ENCODE data around the gene MOSPD3. TPM values are rescaled to one million over a fixed set of nuclear protein-coding genes. Genes with fewer than 3 reads are reported as not detected.

The MOSPD3 gene
- total RNA-seq, 2 experiments from 2014 or later = 14.4 to 19.9 TPM

GRCh38 chr7:100576384-100576993, 35.9 kb upstream of the MOSPD3 start:
- intact Hi-C loops (cut with DNase I, micrococcal nuclease) = no loop called here
- Mint-ChIP-seq H3K9me3 (ENCODE audit: low read depth) (no peaks in the 10 kb centered on the region), H3K36me3 (ENCODE audit: low read depth) (peaks cover 25% of the 10 kb centered on the region), H3K4me3 (no peak overlapping the region), H3K4me1 (peaks cover 10% of the 10 kb centered on the region), H3K27ac (no peak overlapping the region), H3K27me3 (no peaks in the 10 kb centered on the region)
- POLR2A ChIA-PET = no interaction called here
- CTCF ChIA-PET = no interaction called here
- ATAC-seq (no peak), DNase-seq (no peak)

- no peaks in the 10 kb centered on the region for H3K9me3 Mint-ChIP-seq (ENCODE audit: low read depth)
- H3K4me1 Mint-ChIP-seq = peaks cover 6% of the 10 kb centered on the region
- H3K27me3 Mint-ChIP-seq = no peaks in the 10 kb centered on the region
- no peak overlapping the region for H3K27ac Mint-ChIP-seq
- peaks cover 20% of the 10 kb centered on the region for H3K36me3 Mint-ChIP-seq (ENCODE audit: low read depth)
- CTCF ChIA-PET = interaction anchor here (0.8 kb wide), 1 partner anchor 95 kb away, joined by 3 read pairs; no protein-coding TSS in a partner anchor
- no peak overlapping the region for H3K4me3 Mint-ChIP-seq
- intact Hi-C loops (cut with DNase I, micrococcal nuclease) = no loop called here
- POLR2A ChIA-PET = no interaction called here
- no peak for DNase-seq
- ATAC-seq = no peak
Observed at GRCh38 chr7:100577103-100577502, 35.2 kb upstream of the MOSPD3 start.

GRCh38 chr7:100577507-100577906, 34.8 kb upstream of the MOSPD3 start:
- H3K27ac Mint-ChIP-seq = no peak overlapping the region
- H3K9me3 Mint-ChIP-seq (ENCODE audit: low read depth) = no peaks in the 10 kb centered on the region
- H3K27me3 Mint-ChIP-seq = no peaks in the 10 kb centered on the region
- peaks cover 9% of the 10 kb centered on the region for H3K4me1 Mint-ChIP-seq
- H3K4me3 Mint-ChIP-seq = no peak overlapping the region
- ATAC-seq (no peak), DNase-seq (no peak)
- intact Hi-C loops (cut with DNase I, micrococcal nuclease) = no loop called here
- peaks cover 21% of the 10 kb centered on the region for H3K36me3 Mint-ChIP-seq (ENCODE audit: low read depth)
- ChIA-PET CTCF (interaction anchor here (0.8 kb wide), 1 partner anchor 95 kb away, joined by 3 read pairs; no protein-coding TSS in a partner anchor), POLR2A (no interaction called here)

- Mint-ChIP-seq H3K36me3 (ENCODE audit: low read depth) (peaks cover 22% of the 10 kb centered on the region), H3K4me3 (no peak overlapping the region), H3K4me1 (peaks cover 18% of the 10 kb centered on the region), H3K27ac (no peak overlapping the region), H3K27me3 (no peaks in the 10 kb centered on the region), H3K9me3 (ENCODE audit: low read depth) (no peaks in the 10 kb centered on the region)
- DNase-seq = no peak
- CTCF ChIA-PET = no interaction called here
- POLR2A ChIA-PET = no interaction called here
- no peak for ATAC-seq
- intact Hi-C loops (cut with DNase I, micrococcal nuclease) = no loop called here
Observed at GRCh38 chr7:100578246-100579183, 33.8 kb upstream of the MOSPD3 start.

- no peaks in the 10 kb centered on the region for H3K27me3 Mint-ChIP-seq
- intact Hi-C loops (cut with DNase I, micrococcal nuclease) = loop anchor here in 1 of 2 experiments (5.0 kb wide), 1 partner anchor 47 kb away; no protein-coding TSS in a partner anchor
- H3K4me3 Mint-ChIP-seq = no peak overlapping the region
- peaks cover 16% of the 10 kb centered on the region for H3K36me3 Mint-ChIP-seq (ENCODE audit: low read depth)
- H3K4me1 Mint-ChIP-seq = peaks cover 29% of the 10 kb centered on the region
- ChIA-PET POLR2A (no interaction called here), CTCF (interaction anchor here (1.5 kb wide), 1 partner anchor 21 kb away, joined by 4 read pairs; no protein-coding TSS in a partner anchor)
- H3K9me3 Mint-ChIP-seq (ENCODE audit: low read depth) = no peaks in the 10 kb centered on the region
- DNase-seq (no peak), ATAC-seq (no peak)
- H3K27ac Mint-ChIP-seq = no peak overlapping the region
Observed at GRCh38 chr7:100580466-100581283, 31.7 kb upstream of the MOSPD3 start.

- ChIA-PET POLR2A (no interaction called here), CTCF (interaction anchor here (1.5 kb wide), 1 partner anchor 23 kb away, joined by 4 read pairs; no protein-coding TSS in a partner anchor)
- Mint-ChIP-seq H3K36me3 (ENCODE audit: low read depth) (peaks cover 10% of the 10 kb centered on the region), H3K4me3 (peak overlapping the region; percentile 11), H3K9me3 (ENCODE audit: low read depth) (no peaks in the 10 kb centered on the region), H3K27ac (peak overlapping the region; percentile 92), H3K4me1 (peaks cover 29% of the 10 kb centered on the region), H3K27me3 (no peaks in the 10 kb centered on the region)
- no peak for ATAC-seq
- intact Hi-C loops (cut with DNase I, micrococcal nuclease) = loop anchor here in 1 of 2 experiments (2.0 to 5.0 kb wide), 2 partner anchors 13 to 45 kb away; no protein-coding TSS in a partner anchor
- no peak for DNase-seq
Observed at GRCh38 chr7:100582041-100582579, 30.2 kb upstream of the MOSPD3 start.

GRCh38 chr7:100582650-100583049, 29.7 kb upstream of the MOSPD3 start:
- Mint-ChIP-seq H3K27ac (peak overlapping the region; percentile 92), H3K27me3 (no peaks in the 10 kb centered on the region), H3K9me3 (ENCODE audit: low read depth) (no peaks in the 10 kb centered on the region), H3K4me1 (peaks cover 29% of the 10 kb centered on the region), H3K4me3 (peak overlapping the region; percentile 78), H3K36me3 (ENCODE audit: low read depth) (peaks cover 10% of the 10 kb centered on the region)
- ChIA-PET POLR2A (interaction anchor here (1.4 kb wide), 1 partner anchor 44 kb away, joined by 3 read pairs; the partner anchor contains the start of gene AGFG2), CTCF (interaction anchor here (1.6 to 3.9 kb wide), 3 partner anchors 50 to 123 kb away, joined by 5 to 18 read pairs (median 14); partner anchors contain the start of gene POP7)
- DNase-seq (no peak), ATAC-seq (no peak)
- intact Hi-C loops (cut with DNase I, micrococcal nuclease) = loop anchor here in 1 of 2 experiments (2.0 to 5.0 kb wide), 2 partner anchors 14 to 45 kb away; no protein-coding TSS in a partner anchor

- POLR2A ChIA-PET = interaction anchor here (0.6 to 2.3 kb wide), 8 partner anchors 12 to 435 kb away, joined by 3 to 8 read pairs (median 4); partner anchors contain the start of genes AGFG2, LAMTOR4, MEPCE and PPP1R35
- peak overlapping the region; percentile 92 for H3K27ac Mint-ChIP-seq
- ATAC-seq (peak; percentile 17), DNase-seq (peak; percentile 89)
- H3K4me1 Mint-ChIP-seq = peaks cover 29% of the 10 kb centered on the region
- no peaks in the 10 kb centered on the region for H3K9me3 Mint-ChIP-seq (ENCODE audit: low read depth)
- CTCF ChIA-PET = interaction anchor here (0.6 to 4.2 kb wide), 13 partner anchors 12 to 176 kb away, joined by 3 to 19 read pairs (median 4); partner anchors contain the start of genes GIGYF1 and POP7
- peaks cover 10% of the 10 kb centered on the region for H3K36me3 Mint-ChIP-seq (ENCODE audit: low read depth)
- H3K27me3 Mint-ChIP-seq = no peaks in the 10 kb centered on the region
- intact Hi-C loops (cut with DNase I, micrococcal nuclease) = loop anchor here in 1 of 2 experiments (2.0 to 5.0 kb wide), 2 partner anchors 15 to 44 kb away; no protein-coding TSS in a partner anchor
- H3K4me3 Mint-ChIP-seq = peak overlapping the region; percentile 78
Observed at GRCh38 chr7:100583132-100584053, 28.9 kb upstream of the MOSPD3 start.

GRCh38 chr7:100584054-100584682, 28.2 kb upstream of the MOSPD3 start:
- no peak for ATAC-seq
- intact Hi-C loops (cut with DNase I, micrococcal nuclease) = loop anchor here in 1 of 2 experiments (5.0 kb wide), 1 partner anchor 43 kb away; no protein-coding TSS in a partner anchor
- DNase-seq = no peak
- Mint-ChIP-seq H3K4me1 (peaks cover 29% of the 10 kb centered on the region), H3K27ac (peak overlapping the region; percentile 92), H3K27me3 (no peaks in the 10 kb centered on the region), H3K4me3 (peak overlapping the region; percentile 78), H3K36me3 (ENCODE audit: low read depth) (peaks cover 8% of the 10 kb centered on the region), H3K9me3 (ENCODE audit: low read depth) (no peaks in the 10 kb centered on the region)
- CTCF ChIA-PET = interaction anchor here (0.5 to 4.2 kb wide), 19 partner anchors 13 to 666 kb away, joined by 3 to 19 read pairs (median 3); partner anchors contain the start of genes GIGYF1, MOSPD3 and POP7
- POLR2A ChIA-PET = interaction anchor here (0.9 to 2.3 kb wide), 7 partner anchors 13 to 435 kb away, joined by 3 to 8 read pairs (median 3); partner anchors contain the start of genes AGFG2, LAMTOR4, MEPCE and PPP1R35
